GM12873 (cell line): ENCODE data around the gene LCE1F.

Experiments used
- CTCF ChIP-seq: IDR thresholded peaks from 2 replicates; pipeline ENCODE4 v1.5.1; 2012; ENCODE audit warnings: low read depth, mild to moderate bottlenecking, moderate library complexity, low read length, control low read depth; ENCODE audit not compliant: insufficient read depth; ENCODE audit errors: missing control alignments

Gene LCE1F

DNA sequence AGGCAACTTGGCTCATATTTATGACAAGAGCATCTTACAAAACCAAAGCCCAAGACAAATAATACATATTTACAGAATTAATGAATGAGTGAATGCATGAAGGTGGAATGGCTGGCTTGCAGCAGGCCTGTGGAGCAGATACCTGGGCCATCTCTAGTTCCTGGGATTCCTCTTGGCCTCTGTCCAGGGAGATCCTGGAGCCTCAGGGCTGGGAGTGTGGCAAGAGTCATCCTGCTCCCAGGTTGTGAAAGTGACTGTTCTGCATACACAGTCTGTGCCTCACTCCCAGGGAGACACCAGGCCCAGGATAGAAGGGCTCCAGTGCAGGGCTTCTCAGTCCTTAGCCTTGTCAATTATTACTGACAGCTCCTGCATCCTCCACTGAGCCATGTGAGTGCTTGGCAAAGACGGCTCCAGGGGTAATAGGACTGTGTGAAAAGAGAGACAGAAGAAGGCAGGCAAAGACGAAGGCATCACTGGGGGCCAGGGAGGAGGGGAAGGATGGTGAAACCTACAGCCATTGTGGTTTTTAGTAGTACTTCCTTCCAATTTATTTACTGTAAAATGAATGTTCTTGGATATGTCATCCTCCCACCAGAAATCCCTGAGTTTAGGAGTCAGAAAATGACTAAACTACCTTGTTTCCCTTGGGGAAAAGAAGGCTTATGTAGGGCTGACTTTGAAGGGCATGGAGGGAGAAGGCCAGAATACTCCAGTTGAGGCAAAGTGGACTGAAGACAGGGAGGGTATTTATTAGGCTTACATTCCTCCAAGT lies 31.4 kb upstream of the LCE1F start:
- no peak for TF ChIP-seq CTCF

DNA sequence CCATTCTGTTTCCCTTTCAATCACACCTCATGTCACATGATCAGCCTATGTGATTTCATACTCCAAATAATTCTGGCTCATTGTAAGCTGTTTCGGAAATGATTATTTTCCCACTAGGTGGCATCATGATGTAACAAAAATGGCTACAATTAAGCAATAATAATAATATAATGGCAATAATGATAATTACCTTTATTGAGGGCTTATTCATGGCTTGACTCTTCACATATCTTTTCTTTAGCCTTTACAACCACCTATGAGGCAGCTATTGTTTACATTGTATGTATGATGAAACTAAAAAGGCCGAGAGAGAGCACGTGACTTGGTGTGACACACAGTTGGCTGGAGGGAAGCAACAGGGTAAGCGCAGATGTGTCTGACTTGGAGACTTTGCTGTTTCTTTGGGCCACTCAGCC lies 29.6 kb upstream of the LCE1F start:
- no peak for TF ChIP-seq CTCF

DNA sequence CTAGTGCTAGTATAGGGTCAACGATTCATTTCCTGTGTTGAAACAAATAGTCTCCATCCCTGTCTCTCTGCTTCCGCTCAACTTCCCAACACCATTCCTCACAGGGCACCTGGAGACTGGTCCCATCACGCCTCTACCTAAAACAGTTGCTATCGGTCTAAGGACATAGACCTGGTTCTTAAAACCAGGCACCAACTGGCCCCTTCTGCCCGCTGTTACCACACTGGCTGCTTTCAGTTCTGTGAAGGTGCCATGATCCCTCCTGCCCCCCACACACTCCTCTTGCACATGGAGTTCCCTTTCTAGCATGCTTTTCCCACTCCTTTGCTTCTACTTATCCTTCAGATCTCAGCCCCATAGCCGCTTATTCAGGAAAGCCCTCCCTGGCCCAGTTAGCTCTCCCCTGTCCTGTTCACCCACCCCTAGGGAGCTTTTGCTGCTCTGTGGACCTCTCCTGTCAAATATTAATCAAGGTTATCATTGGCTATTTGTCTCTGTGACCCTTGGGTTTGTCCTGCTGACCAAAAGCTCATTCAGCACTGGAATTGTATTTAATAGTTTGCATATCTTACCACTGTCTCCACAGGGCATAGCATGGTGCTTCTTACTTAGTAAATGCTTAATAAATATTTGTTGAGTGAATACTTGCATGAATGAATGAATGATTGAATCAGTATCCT lies 29.0 kb upstream of the LCE1F start:
- no peak for TF ChIP-seq CTCF

- no peak for TF ChIP-seq CTCF
Observed at GRCh38 chr1:152747831-152748230, 27.1 kb upstream of the LCE1F start.

DNA sequence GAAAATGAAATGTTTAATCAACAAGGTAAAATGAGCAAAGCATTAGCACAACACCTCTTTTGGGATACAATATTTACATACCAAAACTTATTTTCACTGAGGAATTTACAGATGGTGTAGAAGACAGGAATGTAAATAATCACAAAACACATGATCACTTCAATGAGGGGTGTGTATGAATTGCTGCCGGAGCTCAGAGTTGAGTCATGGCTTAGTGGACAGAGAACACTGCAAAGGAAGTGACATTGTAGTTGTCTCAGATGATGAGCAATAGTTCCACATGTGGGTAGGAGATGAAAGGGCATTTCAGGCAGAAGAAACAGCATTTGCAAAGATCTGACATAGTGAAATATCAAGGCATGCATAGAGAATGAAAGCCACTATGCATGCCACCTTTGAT lies 22.7 kb upstream of the LCE1F start:
- no peak for TF ChIP-seq CTCF

GRCh38 chr1:152753586-152753985 lies 21.4 kb upstream of the LCE1F start:
- TF ChIP-seq CTCF = no peak

- no peak for TF ChIP-seq CTCF
Observed at GRCh38 chr1:152756872-152757271, 18.1 kb upstream of the LCE1F start.
